ENCODE measurements around the gene FHIT. TPM values are rescaled to one million over a fixed set of nuclear protein-coding genes. Genes with fewer than 3 reads are reported as not detected.

FHIT gene
- total RNA-seq, 4 donors from 2014 or later: 8.8 to 35.6 (median 12.6) TPM

DNA sequence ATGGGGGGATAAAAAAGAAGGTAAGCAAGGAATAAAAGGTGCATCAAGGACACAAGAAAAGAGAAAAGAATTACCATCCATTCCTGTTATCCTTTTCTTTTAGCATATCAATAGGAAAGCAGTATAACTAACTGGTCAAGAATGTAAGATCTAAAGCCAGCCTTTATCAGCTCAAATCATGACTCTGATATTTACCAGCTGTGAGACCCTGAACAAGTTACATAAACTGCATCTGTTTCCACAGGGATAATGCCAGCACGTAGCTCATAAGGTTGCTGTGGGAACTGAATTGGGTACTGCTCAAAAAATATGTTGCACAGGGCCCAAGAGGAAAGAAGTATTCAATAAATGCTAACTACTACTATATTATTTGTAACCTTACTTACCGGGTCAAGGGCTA is 1109.2 kb downstream of the FHIT start:
- Histone ChIP-seq H3K27ac (no peak overlapping the region), H3K27me3 (no peaks in the 10 kb centered on the region), H3K4me3 (no peak overlapping the region), H3K9me3 (no peaks in the 10 kb centered on the region), H3K36me3 (no peaks in the 10 kb centered on the region), H3K4me1 (no peaks in the 10 kb centered on the region)
- WGBS: 71% methylated on average over 2 of the region's 2 CpGs
- DNase-seq (ENCODE audit: low spot score in 2 of 2): no peak
- TF ChIP-seq, protein P1, sequence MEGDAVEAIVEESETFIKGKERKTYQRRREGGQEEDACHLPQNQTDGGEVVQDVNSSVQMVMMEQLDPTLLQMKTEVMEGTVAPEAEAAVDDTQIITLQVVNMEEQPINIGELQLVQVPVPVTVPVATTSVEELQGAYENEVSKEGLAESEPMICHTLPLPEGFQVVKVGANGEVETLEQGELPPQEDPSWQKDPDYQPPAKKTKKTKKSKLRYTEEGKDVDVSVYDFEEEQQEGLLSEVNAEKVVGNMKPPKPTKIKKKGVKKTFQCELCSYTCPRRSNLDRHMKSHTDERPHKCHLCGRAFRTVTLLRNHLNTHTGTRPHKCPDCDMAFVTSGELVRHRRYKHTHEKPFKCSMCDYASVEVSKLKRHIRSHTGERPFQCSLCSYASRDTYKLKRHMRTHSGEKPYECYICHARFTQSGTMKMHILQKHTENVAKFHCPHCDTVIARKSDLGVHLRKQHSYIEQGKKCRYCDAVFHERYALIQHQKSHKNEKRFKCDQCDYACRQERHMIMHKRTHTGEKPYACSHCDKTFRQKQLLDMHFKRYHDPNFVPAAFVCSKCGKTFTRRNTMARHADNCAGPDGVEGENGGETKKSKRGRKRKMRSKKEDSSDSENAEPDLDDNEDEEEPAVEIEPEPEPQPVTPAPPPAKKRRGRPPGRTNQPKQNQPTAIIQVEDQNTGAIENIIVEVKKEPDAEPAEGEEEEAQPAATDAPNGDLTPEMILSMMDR (IDR thresholded peaks at IDR 0.05): no peak
- no peak for TF ChIP-seq EP300 (IDR thresholded peaks at IDR 0.05)
- TF ChIP-seq POLR2AphosphoS5 (IDR thresholded peaks at IDR 0.05): no peak
- TF ChIP-seq POLR2A (IDR thresholded peaks at IDR 0.05): no peak

DNA sequence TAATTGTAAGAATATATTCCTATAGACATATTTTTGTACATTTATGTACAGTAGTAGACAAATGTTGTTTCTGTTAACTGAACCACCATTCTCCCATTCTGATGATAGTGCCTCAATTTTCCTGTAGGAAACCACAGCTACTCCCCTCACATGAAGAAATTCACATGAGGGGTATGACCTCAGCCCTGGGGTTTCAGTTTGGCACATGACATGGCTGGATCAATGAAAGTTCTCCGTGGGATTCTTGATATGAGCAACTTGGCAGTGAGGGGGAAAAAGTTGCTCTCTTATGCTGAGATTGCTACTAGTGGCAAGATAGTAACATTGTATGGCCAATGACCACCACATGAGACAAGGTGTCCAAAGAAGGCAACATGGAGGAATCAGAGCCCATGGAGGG is 1111.1 kb downstream of the FHIT start:
- no peaks in the 10 kb centered on the region for H3K27me3 ChIP-seq
- H3K36me3 ChIP-seq: no peaks in the 10 kb centered on the region
- no peak for TF ChIP-seq EP300 (IDR thresholded peaks at IDR 0.05)
- no peak for TF ChIP-seq POLR2AphosphoS5 (IDR thresholded peaks at IDR 0.05)
- TF ChIP-seq, protein P1 (IDR thresholded peaks at IDR 0.05): no peak
- TF ChIP-seq POLR2A (IDR thresholded peaks at IDR 0.05): no peak
- H3K4me3 ChIP-seq: no peak overlapping the region
- H3K4me1 ChIP-seq: no peaks in the 10 kb centered on the region
- no peaks in the 10 kb centered on the region for H3K9me3 ChIP-seq
- 94% methylated on average over 1 of the region's 1 CpG for WGBS
- H3K27ac ChIP-seq: no peak overlapping the region
- DNase-seq (ENCODE audit: low spot score in 2 of 2): no peak

GRCh38 chr3:60136601-60137000 is 1114.7 kb downstream of the FHIT start:
- Histone ChIP-seq H3K27me3 (no peaks in the 10 kb centered on the region), H3K9me3 (no peaks in the 10 kb centered on the region), H3K27ac (no peak overlapping the region), H3K4me3 (no peak overlapping the region), H3K4me1 (peaks cover 5% of the 10 kb centered on the region), H3K36me3 (no peaks in the 10 kb centered on the region)
- TF ChIP-seq EP300 (IDR thresholded peaks at IDR 0.05) (no peak), POLR2A (IDR thresholded peaks at IDR 0.05) (no peak), POLR2AphosphoS5 (IDR thresholded peaks at IDR 0.05) (no peak)
- TF ChIP-seq, protein P1 (IDR thresholded peaks at IDR 0.05): no peak
- no peak for DNase-seq (ENCODE audit: low spot score in 2 of 2)
- WGBS: 90% methylated on average over 4 of the region's 4 CpGs

- Histone ChIP-seq H3K4me3 (no peak overlapping the region), H3K27me3 (no peaks in the 10 kb centered on the region), H3K36me3 (no peaks in the 10 kb centered on the region), H3K27ac (no peak overlapping the region), H3K4me1 (peaks cover 5% of the 10 kb centered on the region), H3K9me3 (no peaks in the 10 kb centered on the region)
- no peak for DNase-seq (ENCODE audit: low spot score in 2 of 2)
- 77% methylated on average over 2 of the region's 2 CpGs for WGBS
- TF ChIP-seq POLR2A (IDR thresholded peaks at IDR 0.05) (no peak), POLR2AphosphoS5 (IDR thresholded peaks at IDR 0.05) (no peak), EP300 (IDR thresholded peaks at IDR 0.05) (no peak)
- TF ChIP-seq, protein P1 (IDR thresholded peaks at IDR 0.05): no peak
These were observed 1115.8 kb downstream of the FHIT start for GRCh38 chr3:60135474-60135873.

DNA sequence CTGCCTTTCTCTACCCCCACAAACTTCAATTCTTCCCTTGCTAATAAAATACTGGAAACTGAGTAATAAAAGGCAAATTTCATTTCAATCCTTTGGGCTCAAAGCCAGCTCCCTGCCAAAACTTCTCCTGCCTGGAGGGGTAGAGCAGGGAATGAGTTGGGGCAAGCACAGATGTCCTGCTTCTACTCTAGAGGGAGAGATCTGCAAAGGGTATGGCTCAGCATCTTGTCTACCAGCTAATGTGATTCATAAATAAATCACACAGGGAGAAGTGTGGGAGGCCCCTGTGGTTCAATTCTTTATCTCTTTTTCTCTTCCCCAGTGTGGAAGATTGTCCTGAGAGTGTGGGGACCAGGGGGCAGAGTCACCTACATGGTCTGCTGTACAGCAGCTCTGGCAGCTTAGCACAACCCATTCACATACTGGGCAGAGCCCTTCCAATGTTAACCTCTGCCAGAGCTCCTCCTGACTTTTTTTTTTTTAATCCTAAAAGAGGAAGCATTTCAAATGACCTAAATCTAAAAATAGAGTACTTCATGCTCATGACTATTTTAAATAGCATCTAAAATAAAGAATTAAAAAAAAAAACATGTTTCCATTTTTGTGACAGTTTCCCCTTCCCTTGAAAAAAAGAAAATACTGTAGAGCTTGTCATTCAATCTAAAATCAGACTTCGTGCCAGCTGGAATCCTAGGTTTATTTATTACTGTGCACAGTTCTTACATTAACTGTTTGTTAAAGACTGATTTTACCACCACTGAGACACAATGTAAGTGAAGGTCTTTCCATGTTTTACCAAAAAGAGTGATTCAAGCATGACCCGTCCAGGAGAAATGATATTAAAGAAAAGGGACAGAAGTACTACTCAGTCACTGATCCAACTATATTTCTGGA is 1117.7 kb downstream of the FHIT start:
- Histone ChIP-seq H3K4me1 (peaks cover 5% of the 10 kb centered on the region), H3K4me3 (no peak overlapping the region), H3K27ac (no peak overlapping the region), H3K36me3 (no peaks in the 10 kb centered on the region), H3K9me3 (no peaks in the 10 kb centered on the region), H3K27me3 (no peaks in the 10 kb centered on the region)
- TF ChIP-seq EP300 (IDR thresholded peaks at IDR 0.05) (no peak), POLR2A (IDR thresholded peaks at IDR 0.05) (no peak), POLR2AphosphoS5 (IDR thresholded peaks at IDR 0.05) (no peak)
- TF ChIP-seq, protein P1 (IDR thresholded peaks at IDR 0.05): no peak
- WGBS: 32% methylated on average over 2 of the region's 2 CpGs
- no peak for DNase-seq (ENCODE audit: low spot score in 2 of 2)

Measured in suprapubic skin (tissue), 4 donors.